LHCN-M2 (cell line): Measurements from ENCODE around the gene BACH1. TPM values are rescaled to one million over a fixed set of nuclear protein-coding genes. Genes with fewer than 3 reads are reported as not detected.

Experiments used
- DNase-seq: peaks from one replicate; pipeline ENCODE4 v3.0.0-alpha.2; 2012; ENCODE audit warnings: low read depth
- total RNA-seq: library from RNA; depleted of rRNA; stranded (reverse); fragments of >200 nt; gene quantifications from 2 replicates; pipeline ENCODE4 v1.2.3, GENCODE V29; 2014; rRNA removed

The BACH1 gene
- total RNA-seq, 1 experiment from 2014 or later: 39.7 TPM

- no peak for DNase-seq
Observed at GRCh38 chr21:29377266-29377665, 78.5 kb downstream of the BACH1 start.

GRCh38 chr21:29378832-29379231, 80.1 kb downstream of the BACH1 start:
- no peak for DNase-seq

GRCh38 chr21:29379517-29380054, 80.9 kb downstream of the BACH1 start:
- DNase-seq: no peak

- DNase-seq: peak; percentile 59
Observed at GRCh38 chr21:29382030-29382654, 83.4 kb downstream of the BACH1 start.

DNA sequence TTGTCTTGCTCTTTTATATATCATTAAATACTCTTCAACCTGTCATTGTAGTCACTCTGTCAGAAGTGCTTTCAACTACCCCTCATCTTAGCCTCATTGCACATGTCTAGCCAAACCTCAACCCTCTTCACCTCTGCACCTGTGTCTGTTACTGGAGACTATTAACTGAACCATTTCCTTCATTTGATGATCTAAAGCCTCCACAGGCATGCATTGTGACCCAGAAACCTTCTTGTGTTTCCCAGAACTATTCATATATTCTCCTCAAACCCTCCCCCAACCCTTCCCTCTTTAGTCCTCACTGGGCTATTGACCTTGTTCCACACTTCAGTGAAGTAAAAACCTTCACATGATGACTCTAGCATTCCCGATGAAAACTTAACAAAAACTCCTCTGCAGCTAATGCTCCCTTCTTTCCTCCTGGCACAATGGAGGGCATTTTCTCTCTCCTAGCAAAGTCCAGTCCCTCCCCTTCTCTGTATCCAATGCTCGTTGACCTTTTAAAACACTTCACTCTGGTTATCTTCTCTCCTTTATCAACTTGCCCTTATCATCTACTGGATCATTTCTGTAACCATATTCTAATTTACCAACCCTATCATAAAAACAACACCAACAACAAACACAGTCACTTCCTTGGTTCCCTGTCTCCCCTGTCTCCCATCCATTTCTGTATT, 86.1 kb downstream of the BACH1 start:
- no peak for DNase-seq

GRCh38 chr21:29385934-29386520, 87.3 kb downstream of the BACH1 start:
- DNase-seq: no peak

DNA sequence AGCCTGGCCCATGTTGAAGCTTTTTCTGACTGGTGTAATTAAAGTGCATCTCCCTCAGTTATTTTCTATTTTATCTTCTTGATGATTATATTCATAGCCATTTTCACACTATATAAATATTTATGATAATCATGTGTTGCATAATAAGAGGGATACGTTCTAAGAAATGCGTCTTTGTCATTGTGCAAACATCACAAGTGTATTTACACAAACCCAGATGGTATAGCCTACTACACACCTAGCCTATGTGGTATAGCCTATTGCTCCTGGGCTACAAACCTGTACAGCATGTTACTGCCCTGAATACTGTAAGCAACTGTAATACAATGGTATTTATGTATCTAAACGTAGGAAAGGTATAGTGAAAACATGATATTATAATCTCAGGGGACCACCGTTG, 88.1 kb downstream of the BACH1 start:
- no peak for DNase-seq

DNA sequence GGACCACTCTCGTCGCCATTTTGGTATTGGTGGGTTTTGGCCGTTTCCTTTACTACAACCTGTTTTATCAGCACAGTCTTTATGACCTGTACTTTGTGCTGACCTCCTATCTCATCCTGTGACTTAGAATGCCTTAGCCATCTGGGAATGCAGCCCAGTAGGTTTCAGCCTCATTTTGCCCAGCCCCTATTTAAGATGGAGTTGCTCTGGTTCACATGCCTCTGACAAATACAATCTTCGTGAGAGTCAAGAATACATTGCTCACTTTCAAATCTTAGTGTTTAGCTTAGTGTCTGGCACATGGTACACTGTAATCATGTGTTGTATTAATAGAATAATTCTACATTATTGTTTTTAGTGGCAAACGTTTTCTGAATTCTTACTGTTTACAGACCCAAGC, 88.9 kb downstream of the BACH1 start:
- DNase-seq: no peak

GRCh38 chr21:29389136-29389535, 90.4 kb downstream of the BACH1 start:
- DNase-seq: no peak

GRCh38 chr21:29390778-29391177, 92.1 kb downstream of the BACH1 start:
- DNase-seq: no peak

DNA sequence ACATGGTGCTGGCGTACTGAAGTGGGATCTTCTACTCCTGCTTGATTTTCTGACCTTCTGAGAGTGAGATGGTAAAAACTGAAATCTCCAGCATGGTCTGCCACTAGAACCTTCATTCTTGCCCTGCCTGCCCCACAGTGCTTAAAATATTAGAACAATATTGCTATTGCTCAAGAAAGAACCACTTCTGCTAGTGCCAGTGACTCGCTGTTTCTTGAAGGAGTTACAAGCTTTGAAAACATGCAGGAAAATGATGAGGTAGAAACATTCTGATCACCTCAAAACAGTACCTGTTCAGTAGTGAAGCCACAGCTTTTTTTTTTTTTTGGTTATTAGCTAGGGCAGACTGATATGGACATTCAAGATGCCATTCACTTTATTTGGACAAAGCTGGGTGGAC, 95.3 kb downstream of the BACH1 start:
- DNase-seq: no peak

Other genes with a start within 250 kb of the BACH1 start
- 246 and 253 TPM in 2 replicates for gene CCT8, start 225.3 kb upstream of the BACH1 start, total RNA-seq
- 23.1 and 44.1 TPM in 2 replicates for gene MAP3K7CL, start 168.3 kb upstream of the BACH1 start, total RNA-seq